Measurements from ENCODE around the gene MRAP2.

MRAP2 gene

GRCh38 chr6:84033523-84034451 is at the start of gene MRAP2:
Gene MRAP2, plus strand, starts transcription at chr6:84033772. Its CDS starts 21,547 bp downstream, at chr6:84055319.
- DNase-seq (ENCODE audit: low spot score), result no peak

- DNase-seq (ENCODE audit: low spot score), result no peak
Observed at GRCh38 chr6:83984411-83984810, 49.2 kb upstream of the MRAP2 start.

GRCh38 chr6:83985308-83985713 is 48.3 kb upstream of the MRAP2 start:
- no peak for DNase-seq (ENCODE audit: low spot score)

- DNase-seq (ENCODE audit: low spot score), result no peak
Observed at GRCh38 chr6:83985715-83986114, 47.9 kb upstream of the MRAP2 start.

- DNase-seq (ENCODE audit: low spot score), result no peak
Observed at GRCh38 chr6:83998021-83998584, 35.5 kb upstream of the MRAP2 start.

- no peak for DNase-seq (ENCODE audit: low spot score)
Observed at GRCh38 chr6:84001119-84001518, 32.5 kb upstream of the MRAP2 start.

- no peak for DNase-seq (ENCODE audit: low spot score)
Observed at GRCh38 chr6:84002226-84002625, 31.3 kb upstream of the MRAP2 start.

GRCh38 chr6:84003131-84003530 is 30.4 kb upstream of the MRAP2 start:
- DNase-seq (ENCODE audit: low spot score), result peak; percentile 11

GRCh38 chr6:84003654-84004053 is 29.9 kb upstream of the MRAP2 start:
- DNase-seq (ENCODE audit: low spot score), result no peak

GRCh38 chr6:84007871-84008270 is 25.7 kb upstream of the MRAP2 start:
- DNase-seq (ENCODE audit: low spot score), result no peak

GRCh38 chr6:84013354-84013753 is 20.2 kb upstream of the MRAP2 start:
- DNase-seq (ENCODE audit: low spot score), result no peak

- DNase-seq (ENCODE audit: low spot score), result no peak
Observed at GRCh38 chr6:84013931-84014330, 19.6 kb upstream of the MRAP2 start.

- DNase-seq (ENCODE audit: low spot score), result no peak
Observed at GRCh38 chr6:84016029-84016428, 17.5 kb upstream of the MRAP2 start.

GRCh38 chr6:84017709-84018452 is 15.7 kb upstream of the MRAP2 start:
- DNase-seq (ENCODE audit: low spot score), result no peak

GRCh38 chr6:84018453-84019061 is 15.0 kb upstream of the MRAP2 start:
- no peak for DNase-seq (ENCODE audit: low spot score)

- DNase-seq (ENCODE audit: low spot score), result no peak
Observed at GRCh38 chr6:84019141-84019841, 14.3 kb upstream of the MRAP2 start.

- DNase-seq (ENCODE audit: low spot score), result no peak
Observed at GRCh38 chr6:84019842-84020211, 13.7 kb upstream of the MRAP2 start.

GRCh38 chr6:84021625-84022024 is 11.9 kb upstream of the MRAP2 start:
- no peak for DNase-seq (ENCODE audit: low spot score)

- DNase-seq (ENCODE audit: low spot score), result peak; percentile 49
Observed at GRCh38 chr6:84026721-84027164, 6.8 kb upstream of the MRAP2 start.

GRCh38 chr6:84027340-84028181 is 6.0 kb upstream of the MRAP2 start:
- peak; percentile 22 for DNase-seq (ENCODE audit: low spot score)

GRCh38 chr6:84028350-84028749 is 5.2 kb upstream of the MRAP2 start:
- no peak for DNase-seq (ENCODE audit: low spot score)
